HPDE6-E6E7 (cell line): ENCODE results near the gene AKIRIN1.
"Not testable (repeated sequence)": the region's sequence is repeated elsewhere in the genome, so short reads cannot be mapped to it uniquely, and the experiment has no call there.

Source experiments
- DNase-seq: peaks from one replicate; pipeline ENCODE4 v3.0.0; 2011; ENCODE audit warnings: missing footprints; ENCODE audit errors: extremely low spot score

The AKIRIN1 gene, protein sequence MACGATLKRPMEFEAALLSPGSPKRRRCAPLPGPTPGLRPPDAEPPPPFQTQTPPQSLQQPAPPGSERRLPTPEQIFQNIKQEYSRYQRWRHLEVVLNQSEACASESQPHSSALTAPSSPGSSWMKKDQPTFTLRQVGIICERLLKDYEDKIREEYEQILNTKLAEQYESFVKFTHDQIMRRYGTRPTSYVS

DNA sequence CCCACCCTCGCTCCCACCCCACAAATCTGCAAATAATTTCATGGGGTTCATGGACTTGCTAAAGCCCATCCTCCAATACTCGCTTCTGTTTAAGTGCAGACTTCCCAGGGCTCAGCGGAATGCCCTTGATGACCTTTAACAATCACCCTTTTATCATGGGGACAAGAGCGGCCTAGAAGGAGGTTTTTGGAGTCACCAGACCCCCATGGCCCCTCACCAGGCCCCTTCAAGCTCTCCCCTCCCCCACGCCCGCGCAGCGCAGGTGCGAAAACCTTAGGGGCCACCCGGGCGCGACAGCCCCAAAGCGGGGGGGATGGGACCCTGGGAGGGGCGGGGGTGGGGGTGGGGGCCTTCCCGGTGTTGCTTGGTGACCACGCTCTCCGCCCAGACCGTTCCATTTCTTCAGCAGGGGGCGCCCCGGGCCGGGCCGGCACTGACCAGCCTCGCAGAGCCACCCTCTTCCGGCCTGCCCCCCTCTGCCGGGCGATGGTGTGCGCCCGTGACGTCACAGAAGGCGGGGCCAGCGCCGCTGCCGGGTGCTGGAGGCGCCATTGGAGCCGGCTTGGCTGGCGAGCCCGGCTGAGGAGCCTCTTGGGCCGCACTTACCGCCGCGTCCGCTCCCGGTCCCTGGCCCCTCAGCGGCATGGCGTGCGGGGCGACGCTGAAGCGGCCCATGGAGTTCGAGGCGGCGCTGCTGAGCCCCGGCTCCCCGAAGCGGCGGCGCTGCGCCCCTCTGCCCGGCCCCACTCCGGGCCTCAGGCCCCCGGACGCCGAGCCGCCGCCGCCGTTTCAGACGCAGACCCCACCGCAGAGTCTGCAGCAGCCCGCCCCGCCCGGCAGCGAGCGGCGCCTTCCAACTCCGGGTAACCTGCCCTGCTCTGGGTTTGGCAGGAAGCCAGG, at the start of gene AKIRIN1:
AKIRIN1 (plus strand) TSS at position 539 of the 900 bp plus-strand sequence; CDS start at position 644, 105 bp downstream.
- DNase-seq, result peak; percentile 94

DNA sequence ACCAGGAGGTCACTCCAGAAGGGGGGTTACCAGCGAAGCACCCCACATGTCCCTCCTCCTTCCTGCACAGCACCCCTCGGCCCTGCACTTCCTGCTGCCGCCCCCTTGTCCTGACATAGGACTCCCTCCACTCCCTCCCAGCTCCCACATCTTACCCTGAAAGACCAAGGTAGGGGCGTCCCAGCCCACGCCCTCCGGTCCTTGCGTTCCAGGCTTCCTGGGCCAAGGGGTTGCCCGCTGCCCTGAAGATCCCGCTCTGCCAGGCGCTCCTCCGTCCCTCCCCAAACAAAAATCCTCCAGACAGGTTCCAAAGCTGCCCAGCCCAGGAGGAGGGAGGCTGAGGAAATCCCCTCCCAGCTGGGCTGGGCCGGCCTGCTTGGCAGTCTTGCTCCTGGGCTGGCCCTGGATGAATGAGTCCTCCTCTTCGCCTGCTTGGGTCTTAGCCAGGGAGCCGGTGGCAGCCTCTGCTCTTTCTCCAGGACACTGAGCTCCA, 49.5 kb upstream of the AKIRIN1 start, which contains the start of gene RHBDL2:
RHBDL2 (minus strand) TSS at position 304 of the 493 bp plus-strand sequence. CDS start 22,618 bp downstream, outside the sequence.
- DNase-seq, result peak; percentile 80

DNA sequence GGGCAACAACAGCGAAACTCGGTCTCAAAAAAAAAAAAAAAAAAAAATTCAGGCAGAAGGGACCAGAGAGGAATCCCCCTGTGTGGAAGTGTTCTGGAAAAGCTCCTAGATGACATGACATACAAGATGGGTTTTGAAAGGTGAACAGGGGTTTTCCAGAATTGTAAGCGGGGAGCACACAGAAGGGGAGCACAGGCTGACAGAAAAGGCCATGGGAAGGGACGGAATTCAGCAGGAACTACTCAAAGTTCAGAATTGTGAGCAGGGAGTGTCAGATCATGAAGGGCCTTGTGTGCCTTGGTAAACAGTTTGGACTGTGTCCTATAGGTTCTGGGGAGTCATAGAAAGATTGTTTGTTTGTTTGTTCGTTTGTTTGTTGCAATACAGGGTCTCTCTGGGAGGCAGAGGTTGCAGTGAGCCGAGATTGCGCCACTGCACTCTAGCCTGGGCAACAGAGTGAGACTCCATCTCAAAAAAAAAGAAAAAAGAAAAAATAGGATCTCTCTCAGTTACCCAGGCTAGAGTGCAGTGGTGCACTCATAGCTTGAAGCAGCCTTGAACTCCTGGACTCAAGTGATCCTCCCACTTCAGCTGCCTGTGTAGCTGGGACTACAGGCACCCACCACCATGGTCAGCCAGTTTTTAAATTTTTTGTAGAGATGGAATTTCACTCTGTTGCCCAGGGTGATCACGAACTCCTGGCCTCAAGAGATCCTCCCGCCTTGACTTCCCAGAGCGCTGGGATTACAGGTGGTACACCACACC, 48.2 kb upstream of the AKIRIN1 start:
- no peak for DNase-seq

DNA sequence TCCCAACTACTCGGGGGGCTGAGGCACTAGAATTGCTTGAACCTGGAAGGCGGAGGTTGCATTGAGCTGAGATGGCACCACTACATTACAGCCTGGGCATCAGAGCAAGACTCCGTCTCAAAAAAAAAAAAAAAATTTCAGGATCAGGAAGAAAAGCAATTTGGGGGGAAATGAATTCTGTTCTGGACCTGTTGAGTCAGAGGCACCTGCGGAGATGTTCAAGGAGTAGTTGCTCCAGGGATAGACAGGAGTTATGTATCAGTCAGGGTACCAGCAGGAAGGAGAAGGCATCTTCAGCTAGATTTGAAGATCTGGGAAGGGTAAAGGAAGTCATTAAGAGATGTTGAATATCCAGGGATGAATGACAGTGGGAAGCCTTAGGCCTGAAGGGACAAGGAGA, 46.5 kb upstream of the AKIRIN1 start:
- DNase-seq, result no peak

DNA sequence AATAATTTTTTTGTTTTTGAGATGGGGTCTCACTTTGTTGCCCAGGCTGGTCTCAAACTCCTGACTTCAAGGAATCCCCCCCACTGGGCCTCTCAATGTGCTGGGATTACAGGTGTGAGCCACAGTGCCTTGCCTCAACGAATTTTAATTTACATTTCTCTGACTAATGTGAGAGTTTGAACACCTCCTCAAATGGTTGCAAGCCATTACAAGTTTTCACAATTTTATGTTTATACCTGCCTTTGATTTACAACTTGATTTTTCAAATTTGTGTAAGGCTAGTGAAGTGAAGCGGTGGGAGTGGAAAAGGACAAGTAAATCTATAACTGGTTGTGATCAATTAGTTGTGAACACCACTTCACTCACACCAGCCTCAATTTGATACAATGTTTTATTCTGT, 40.5 kb upstream of the AKIRIN1 start:
- no peak for DNase-seq

DNA sequence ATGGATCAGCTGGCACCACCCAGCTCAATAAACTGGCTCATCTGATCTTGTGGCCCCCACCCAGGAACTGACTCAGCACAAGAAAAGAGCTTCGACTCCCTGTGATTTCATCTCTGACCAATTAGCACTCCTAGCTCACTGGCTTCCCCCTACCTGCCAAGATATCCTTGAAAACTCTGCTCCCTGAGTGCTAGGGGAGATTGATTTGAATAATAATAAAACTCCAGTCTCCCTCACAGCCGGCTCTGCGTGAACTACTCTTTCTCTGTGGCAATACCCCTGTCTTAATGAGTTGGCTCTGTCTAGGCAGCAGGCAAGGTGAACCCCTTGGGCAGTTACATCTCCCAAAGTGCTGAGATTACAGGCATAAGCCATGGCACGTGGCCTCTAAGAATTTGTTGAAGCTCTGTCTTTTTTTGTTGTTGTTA, 37.6 kb upstream of the AKIRIN1 start:
- DNase-seq, result no peak

DNA sequence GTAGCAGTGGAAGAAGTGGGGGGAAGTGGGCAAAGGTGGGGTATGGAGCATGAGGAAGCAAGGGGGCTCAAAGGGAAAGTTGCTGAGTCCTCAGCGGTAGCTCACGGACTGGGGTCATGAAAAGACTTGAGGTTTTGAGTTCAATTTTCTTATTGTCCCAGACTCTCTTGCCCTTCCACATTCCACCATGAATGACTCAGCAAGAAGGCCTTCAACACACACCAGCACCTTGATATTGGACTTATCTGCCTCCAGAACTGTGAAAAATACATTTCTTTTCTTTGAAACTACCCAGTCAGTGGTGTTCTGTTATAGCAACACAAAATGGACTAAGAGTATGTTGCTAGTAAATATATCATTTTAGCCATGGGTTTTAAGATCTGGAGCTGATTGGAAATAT, 32.1 kb upstream of the AKIRIN1 start:
- peak; percentile 40 for DNase-seq

DNA sequence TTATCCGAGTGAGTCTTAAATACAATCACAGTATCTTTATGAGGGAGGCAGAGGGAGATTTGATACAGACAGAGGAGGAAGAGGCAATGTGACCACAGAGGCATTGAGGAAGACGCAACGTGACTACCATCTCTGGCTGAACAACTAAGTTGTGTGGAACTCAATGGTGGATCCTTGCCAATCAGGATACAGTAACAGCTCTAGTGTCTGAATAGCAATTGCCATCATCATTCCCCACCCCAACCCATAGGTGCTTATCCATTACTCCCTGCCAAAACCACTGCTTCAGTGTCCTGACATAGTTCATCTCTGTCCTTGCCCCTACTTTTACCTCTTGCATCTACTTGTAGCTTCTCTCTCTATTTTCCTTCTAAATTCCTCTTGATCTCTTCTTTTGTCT, 29.0 kb upstream of the AKIRIN1 start:
- DNase-seq, result no peak

DNA sequence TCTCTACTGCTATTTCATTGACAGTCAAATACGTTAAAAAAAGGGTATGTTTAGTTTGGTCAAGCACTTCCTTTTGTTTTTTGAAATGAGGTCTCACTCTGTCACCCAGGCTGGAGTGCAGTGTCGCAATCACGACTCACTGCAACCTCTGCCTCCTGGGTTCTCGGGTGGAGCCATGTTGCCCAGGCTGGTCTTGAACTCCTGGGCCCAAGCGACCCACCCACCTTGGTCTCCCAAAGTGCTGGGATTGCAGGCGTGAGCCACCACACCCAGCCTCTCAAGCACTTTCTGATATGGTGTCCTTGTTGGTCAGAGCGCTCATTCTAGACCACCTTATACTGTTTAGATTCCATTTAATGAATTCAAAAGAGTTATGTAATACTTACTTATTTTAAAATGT, 28.5 kb upstream of the AKIRIN1 start:
- no peak for DNase-seq

DNA sequence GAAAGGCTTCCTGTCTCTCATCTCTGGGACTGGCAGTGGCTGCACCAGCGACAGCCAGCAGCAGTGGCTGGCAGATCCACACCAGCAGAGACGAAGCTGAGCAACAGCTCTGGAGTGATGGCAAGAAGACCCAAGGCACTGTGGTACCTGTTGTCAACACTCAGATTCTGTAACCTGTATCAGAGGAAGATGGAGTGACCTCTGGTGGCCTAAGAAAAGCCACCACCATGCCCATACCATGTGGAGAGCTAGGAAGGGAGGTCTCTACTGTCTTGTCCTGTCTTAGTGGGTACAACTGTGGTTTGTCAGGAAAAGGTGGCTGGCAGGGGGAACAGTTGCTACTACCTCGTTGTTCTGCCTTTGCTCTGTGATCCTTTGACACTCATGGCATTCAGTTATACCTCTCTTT, 26.9 kb upstream of the AKIRIN1 start:
- no peak for DNase-seq

DNA sequence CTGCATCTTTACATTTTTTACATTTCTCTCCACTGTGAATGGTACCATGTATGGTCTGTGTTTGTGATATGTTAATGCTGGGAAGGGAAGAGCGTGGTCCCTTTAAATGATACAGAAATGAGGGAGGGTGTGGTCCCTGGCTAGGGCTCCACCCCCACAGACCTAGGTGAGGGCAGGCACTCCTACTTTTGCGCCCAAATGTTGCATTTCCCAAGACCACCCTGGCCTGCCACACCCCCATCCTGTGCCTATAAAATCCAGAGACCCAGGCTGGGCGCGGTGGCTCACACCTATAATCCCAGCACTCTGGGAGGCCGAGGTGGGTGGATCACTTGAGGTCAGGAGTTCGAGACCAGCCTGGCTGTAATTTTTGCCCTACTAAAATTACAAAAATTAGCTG, 17.9 kb upstream of the AKIRIN1 start:
- not testable (repeated sequence) for DNase-seq

DNA sequence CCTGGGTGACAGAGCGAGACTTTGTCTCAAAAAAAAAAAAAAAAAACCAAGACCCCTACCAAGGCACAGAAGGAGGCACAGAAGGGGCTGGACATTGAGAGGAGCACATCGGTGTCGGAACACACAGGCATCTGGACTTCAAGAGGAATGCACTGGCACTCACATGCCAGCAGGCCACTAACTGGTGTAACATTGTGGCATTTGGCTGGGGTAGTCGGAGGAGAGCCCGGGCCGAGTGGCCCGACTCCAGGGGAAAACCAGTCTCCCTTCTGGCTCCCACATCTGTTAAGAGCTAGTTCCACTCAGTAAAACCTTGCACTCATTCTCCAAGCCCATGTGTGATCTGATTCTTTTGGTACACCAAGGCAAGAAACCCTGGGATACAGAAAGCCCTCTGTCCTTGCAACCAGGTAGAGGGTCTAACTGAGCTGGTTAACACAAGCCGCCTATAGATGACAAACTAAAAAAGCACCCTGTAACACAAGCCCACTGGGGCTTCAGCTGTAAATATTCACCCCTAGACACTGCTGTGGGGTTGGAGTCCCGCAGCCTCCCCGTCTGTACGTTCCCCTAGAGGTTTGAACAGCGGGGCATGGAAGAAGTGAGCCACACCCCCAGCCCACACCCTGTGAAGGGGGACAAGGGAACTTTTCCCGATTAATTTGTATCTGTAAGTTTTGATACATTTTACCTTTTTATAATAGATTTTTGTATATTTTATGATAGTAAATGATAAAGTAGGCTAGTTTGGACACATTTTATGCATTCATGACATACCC, 17.2 kb upstream of the AKIRIN1 start:
- no peak for DNase-seq

DNA sequence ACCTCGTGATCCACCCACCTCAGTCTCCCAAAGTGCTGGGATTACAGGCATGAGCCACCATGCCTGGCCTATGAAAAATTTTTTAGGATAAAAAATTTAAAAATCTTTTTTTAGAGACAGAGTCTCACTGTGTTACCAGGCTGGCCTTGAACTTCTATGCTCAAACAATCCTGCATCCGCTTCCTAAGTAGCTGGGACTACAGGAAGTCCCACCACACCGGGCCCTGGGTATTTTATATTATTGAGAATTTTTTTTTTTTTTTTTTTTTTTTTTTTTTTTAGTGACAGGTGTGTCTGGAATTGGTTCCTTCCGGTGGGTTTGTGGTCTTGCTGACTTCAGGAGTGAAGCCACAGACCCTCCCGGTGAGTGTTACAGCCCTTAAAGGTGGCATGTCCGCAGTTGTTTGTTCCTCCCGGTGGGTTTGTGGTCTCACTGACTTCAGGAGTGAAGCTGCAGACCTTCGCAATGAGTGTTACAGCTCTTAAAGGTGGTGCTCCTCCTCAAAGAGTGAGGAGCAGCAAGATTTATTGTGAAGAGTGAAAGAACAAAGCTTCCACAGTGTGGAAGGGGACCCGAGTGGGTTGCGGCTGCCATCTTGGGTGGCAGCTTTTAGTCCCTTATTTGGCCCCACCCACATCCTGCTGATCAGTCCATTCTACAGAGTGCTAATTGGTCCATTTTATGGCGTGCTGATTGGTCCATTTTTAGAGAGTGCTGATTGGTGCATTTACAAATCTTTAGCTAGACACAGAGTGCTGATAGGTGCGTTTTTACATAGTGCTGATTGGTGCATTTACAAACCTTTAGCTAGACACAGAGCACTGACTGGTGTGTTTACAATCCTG, 13.5 kb upstream of the AKIRIN1 start:
- not testable (repeated sequence) for DNase-seq

DNA sequence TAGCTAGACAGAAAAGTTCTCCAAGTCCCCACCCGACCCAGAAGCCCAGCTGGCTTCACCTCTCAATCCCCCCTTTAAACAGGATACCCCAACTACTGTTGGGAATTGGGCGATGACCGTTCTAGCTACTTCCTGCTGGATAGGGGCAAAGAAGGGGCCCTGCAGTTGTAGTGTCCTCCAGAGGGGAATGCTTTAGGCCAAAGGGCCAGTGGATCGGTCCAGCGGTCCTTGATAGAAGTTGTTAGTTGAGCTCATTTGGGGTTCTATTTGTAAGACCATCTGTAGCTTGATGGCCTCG, 12.9 kb upstream of the AKIRIN1 start:
- DNase-seq, result not testable (repeated sequence)

DNA sequence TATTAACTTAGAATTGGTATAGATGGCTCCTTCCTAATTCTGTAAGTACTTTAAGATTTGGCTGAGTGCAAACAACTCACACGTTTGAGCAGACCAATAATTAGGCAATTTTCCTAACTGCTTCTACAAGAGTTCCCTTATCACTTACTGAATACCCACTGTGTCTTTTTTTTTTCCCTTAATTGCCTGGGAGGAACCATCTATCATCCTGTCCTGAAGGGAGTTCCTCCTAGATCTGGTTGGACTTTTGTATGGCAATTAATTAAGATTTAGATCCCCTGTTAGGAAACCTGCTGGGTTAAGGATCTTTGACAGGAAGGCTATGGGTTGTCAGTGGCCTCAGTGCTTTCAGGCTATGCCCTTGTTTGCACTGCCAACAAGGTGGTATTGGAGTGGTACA, 11.7 kb upstream of the AKIRIN1 start:
- not testable (repeated sequence) for DNase-seq

DNA sequence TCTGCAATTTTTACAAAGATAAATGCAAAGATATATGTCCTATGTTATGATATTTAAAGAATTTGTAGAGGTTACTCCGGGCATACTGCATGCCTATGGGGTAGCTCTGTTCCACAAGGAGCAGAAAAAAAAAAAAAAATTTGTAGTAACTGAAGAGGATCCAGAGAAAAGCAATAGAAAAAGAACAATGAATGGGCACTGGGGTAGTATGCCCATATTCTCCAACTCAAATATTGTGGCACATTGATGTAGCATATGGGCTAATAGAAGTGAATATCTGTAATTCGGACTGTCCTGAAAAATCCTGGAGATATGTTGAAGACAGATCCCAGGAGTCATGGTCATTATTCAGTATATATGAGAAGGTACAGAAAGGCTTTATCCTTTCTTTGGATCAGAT, 1.1 kb upstream of the AKIRIN1 start:
- DNase-seq, result no peak

DNA sequence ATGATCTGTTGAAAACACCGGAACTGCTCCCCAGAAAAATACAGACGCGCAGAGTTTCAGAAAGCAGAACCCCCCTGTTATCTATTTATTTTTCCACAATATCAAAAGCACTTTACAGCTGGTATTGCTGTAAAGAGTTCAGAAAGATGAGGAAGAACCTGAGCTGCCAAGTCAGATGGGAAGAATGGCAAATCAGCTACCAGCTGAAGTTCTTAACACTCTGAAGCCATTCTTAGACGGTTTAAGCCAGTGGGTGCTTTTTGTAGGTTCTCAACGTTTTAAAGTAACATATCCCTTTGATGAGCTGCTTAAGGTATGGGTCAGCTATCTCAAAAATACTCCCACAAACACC, 714 bp upstream of the AKIRIN1 start:
- DNase-seq, result no peak

DNA sequence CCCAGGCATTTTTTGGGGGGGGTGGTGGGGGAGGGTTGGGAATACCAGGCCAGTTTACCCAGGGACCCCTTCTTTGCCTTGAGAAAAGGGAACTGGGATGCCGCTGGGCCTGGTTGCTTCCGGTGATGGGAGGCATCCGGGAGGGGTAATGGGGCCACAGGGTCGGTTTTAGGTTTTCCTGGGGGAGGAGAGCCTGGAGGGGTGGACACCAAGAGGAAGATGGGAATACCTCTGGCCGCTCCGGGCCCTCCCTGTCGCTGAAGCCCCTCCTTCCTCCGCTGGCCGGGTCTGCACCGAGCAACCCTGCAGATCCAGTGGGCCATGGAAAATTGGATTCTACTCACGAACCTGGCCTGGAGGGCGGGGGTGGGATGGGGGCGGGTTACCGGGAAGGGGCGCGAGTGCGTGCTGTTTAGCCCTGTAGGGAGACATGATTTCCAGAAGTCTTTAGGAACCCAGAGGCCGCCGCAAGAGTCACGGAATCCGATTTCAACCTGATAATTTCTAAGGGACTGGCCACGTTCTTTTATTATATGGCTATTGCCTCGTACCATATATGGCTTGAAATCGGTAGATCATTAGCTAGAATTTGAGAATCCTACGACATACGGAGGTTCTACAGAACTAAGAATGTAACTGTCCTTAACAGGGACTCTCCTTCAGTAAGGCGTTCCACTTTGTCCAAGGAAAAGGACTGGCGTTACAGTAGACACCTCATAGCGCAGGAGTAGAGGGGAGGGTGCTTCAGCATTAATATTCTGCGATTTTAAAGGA, 749 bp downstream of the AKIRIN1 start:
- no peak for DNase-seq

DNA sequence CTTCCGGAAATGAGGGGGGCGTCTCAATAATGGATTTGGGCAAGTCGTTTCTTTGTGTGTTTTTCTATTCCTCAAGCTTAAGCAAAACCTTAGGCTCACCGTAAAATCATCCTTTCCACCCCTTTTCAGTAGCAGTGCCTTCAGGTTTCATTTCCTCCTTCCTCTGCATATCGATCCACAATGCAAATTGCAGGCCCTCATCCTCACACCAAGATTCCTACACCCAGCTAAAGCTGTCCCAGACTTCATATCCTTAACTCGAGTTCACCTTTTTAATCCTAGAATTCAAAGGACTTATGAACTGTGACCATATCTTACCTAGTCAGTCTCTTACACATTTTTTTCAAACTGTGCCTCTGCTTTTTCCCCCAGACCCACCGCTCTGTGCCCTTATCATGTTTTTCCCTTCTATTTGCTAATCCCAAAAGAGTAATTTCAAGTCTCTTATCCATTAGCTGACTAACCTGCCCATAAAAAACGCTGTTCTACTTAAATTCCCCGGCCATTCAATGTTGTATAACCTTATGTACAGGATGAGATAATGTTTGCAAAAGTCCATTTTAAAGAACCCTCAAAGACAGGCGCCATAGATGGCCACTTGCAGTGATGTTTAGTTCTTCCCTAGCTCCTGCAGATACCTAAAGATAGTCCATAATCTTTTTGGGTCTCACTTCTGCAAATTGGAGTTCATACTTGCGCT, 1.5 kb downstream of the AKIRIN1 start:
- no peak for DNase-seq
